HUES64 (cell line): Measurements from ENCODE around the gene SLC45A1.

Experiments
- H3K27ac ChIP-seq: 2 replicates; pipeline ENCODE4 v1.7.0; 2013; ENCODE audit warnings: low read depth, low read length, inconsistent platforms
- H3K27me3 ChIP-seq: 2 replicates; pipeline ENCODE4 v1.6.1; 2013; ENCODE audit warnings: mild to moderate bottlenecking, low read length; ENCODE audit not compliant: insufficient read depth
- H3K36me3 ChIP-seq: 2 replicates; pipeline ENCODE4 v1.6.1; 2013; ENCODE audit warnings: mild to moderate bottlenecking, low read length; ENCODE audit not compliant: insufficient read depth
- H3K4me1 ChIP-seq: 2 replicates; pipeline ENCODE4 v1.6.1; 2013; ENCODE audit warnings: mild to moderate bottlenecking, low read length, moderate library complexity; ENCODE audit not compliant: insufficient read depth
- H3K4me3 ChIP-seq: 2 replicates; pipeline ENCODE4 v1.5.1; 2013; ENCODE audit warnings: mild to moderate bottlenecking, low read length, moderate library complexity
- H3K9ac ChIP-seq: 2 replicates; pipeline ENCODE4 v1.6.1; 2013; ENCODE audit warnings: mild to moderate bottlenecking, low read depth, low read length
- H3K9me3 ChIP-seq: 2 replicates; pipeline ENCODE4 v1.6.1; 2013; ENCODE audit warnings: low read depth, low read length; ENCODE audit not compliant: insufficient read depth
- WGBS: fragments of 150-250, 120-280 bp; methylation state at CpG from one replicate; pipeline ENCODE4 v1.1.7; 2013; ENCODE audit warnings: missing lambda C conversion rate; 5-methylcytosine and 5-hydroxymethylcytosine counted together

SLC45A1 gene

GRCh38 chr1:8312235-8313218 is 5.4 kb upstream of the SLC45A1 start:
- H3K9ac ChIP-seq, result no peak overlapping the region
- WGBS, result 90% methylated on average over 17 of the region's 17 CpGs
- no peak overlapping the region for H3K27ac ChIP-seq

GRCh38 chr1:8313231-8313630 is 4.7 kb upstream of the SLC45A1 start:
- no peaks in the 10 kb centered on the region for H3K9me3 ChIP-seq
- H3K4me3 ChIP-seq, result no peak overlapping the region
- no peaks in the 10 kb centered on the region for H3K36me3 ChIP-seq
- peaks cover 14% of the 10 kb centered on the region for H3K4me1 ChIP-seq
- no peak overlapping the region for H3K27ac ChIP-seq
- WGBS, result 94% methylated on average over 6 of the region's 6 CpGs
- H3K9ac ChIP-seq, result no peak overlapping the region
- H3K27me3 ChIP-seq, result peaks cover 17% of the 10 kb centered on the region

More at GRCh38 chr1:8312235-8313218, 5.4 kb upstream of the SLC45A1 start:
- H3K4me3 ChIP-seq, result no peak overlapping the region
- H3K9me3 ChIP-seq, result no peaks in the 10 kb centered on the region
- H3K4me1 ChIP-seq, result peaks cover 14% of the 10 kb centered on the region
- H3K27me3 ChIP-seq, result peaks cover 10% of the 10 kb centered on the region
- H3K36me3 ChIP-seq, result no peaks in the 10 kb centered on the region

GRCh38 chr1:8314346-8315280 is 3.3 kb upstream of the SLC45A1 start:
- Histone ChIP-seq H3K36me3 (no peaks in the 10 kb centered on the region), H3K27me3 (peaks cover 29% of the 10 kb centered on the region), H3K4me3 (no peak overlapping the region), H3K9ac (no peak overlapping the region), H3K4me1 (peaks cover 14% of the 10 kb centered on the region), H3K9me3 (no peaks in the 10 kb centered on the region), H3K27ac (no peak overlapping the region)
- WGBS, result 35% methylated on average over 21 of the region's 21 CpGs

- WGBS, result 80% methylated on average over 14 of the region's 14 CpGs
- no peak overlapping the region for H3K4me3 ChIP-seq
- H3K27ac ChIP-seq, result no peak overlapping the region
- H3K27me3 ChIP-seq, result peaks cover 32% of the 10 kb centered on the region
- peaks cover 14% of the 10 kb centered on the region for H3K4me1 ChIP-seq
- H3K9ac ChIP-seq, result no peak overlapping the region
- H3K9me3 ChIP-seq, result no peaks in the 10 kb centered on the region
- H3K36me3 ChIP-seq, result no peaks in the 10 kb centered on the region
Measured at GRCh38 chr1:8315573-8316475, 2.1 kb upstream of the SLC45A1 start.

- whole genome bisulfite sequencing, result 45% methylated on average over 18 of the region's 18 CpGs
- no peaks in the 10 kb centered on the region for H3K9me3 ChIP-seq
- H3K27ac ChIP-seq, result no peak overlapping the region
- no peaks in the 10 kb centered on the region for H3K36me3 ChIP-seq
- H3K9ac ChIP-seq, result no peak overlapping the region
- peaks cover 14% of the 10 kb centered on the region for H3K4me1 ChIP-seq
- peak overlapping the region; percentile 53 for H3K4me3 ChIP-seq
- peaks cover 32% of the 10 kb centered on the region for H3K27me3 ChIP-seq
Measured at GRCh38 chr1:8318436-8318835, 522 bp downstream of the SLC45A1 start.

GRCh38 chr1:8321612-8322011 is 3.7 kb downstream of the SLC45A1 start:
- Histone ChIP-seq H3K4me1 (no peaks in the 10 kb centered on the region), H3K4me3 (no peak overlapping the region), H3K27me3 (peaks cover 30% of the 10 kb centered on the region), H3K9me3 (no peaks in the 10 kb centered on the region), H3K9ac (no peak overlapping the region), H3K27ac (no peak overlapping the region), H3K36me3 (no peaks in the 10 kb centered on the region)
- WGBS, result 89% methylated on average over 3 of the region's 3 CpGs

GRCh38 chr1:8323706-8324105 is 5.8 kb downstream of the SLC45A1 start:
- H3K27me3 ChIP-seq, result peaks cover 10% of the 10 kb centered on the region
- no peaks in the 10 kb centered on the region for H3K36me3 ChIP-seq
- no peak overlapping the region for H3K9ac ChIP-seq
- no peaks in the 10 kb centered on the region for H3K4me1 ChIP-seq
- H3K9me3 ChIP-seq, result no peaks in the 10 kb centered on the region
- WGBS, result 76% methylated on average over 11 of the region's 11 CpGs
- H3K4me3 ChIP-seq, result no peak overlapping the region
- H3K27ac ChIP-seq, result no peak overlapping the region

GRCh38 chr1:8324176-8324810 is 6.4 kb downstream of the SLC45A1 start:
- Histone ChIP-seq H3K27me3 (peaks cover 6% of the 10 kb centered on the region; the same call in 1 of the 2 replicates), H3K4me1 (no peaks in the 10 kb centered on the region), H3K27ac (no peak overlapping the region), H3K9me3 (no peaks in the 10 kb centered on the region), H3K36me3 (no peaks in the 10 kb centered on the region), H3K4me3 (no peak overlapping the region), H3K9ac (no peak overlapping the region)
- 95% methylated on average over 32 of the region's 32 CpGs for WGBS

- 94% methylated on average over 21 of the region's 21 CpGs for WGBS
- H3K4me3 ChIP-seq, result no peak overlapping the region
- no peaks in the 10 kb centered on the region for H3K27me3 ChIP-seq
- no peaks in the 10 kb centered on the region for H3K36me3 ChIP-seq
- no peak overlapping the region for H3K9ac ChIP-seq
- H3K9me3 ChIP-seq, result no peaks in the 10 kb centered on the region
- H3K27ac ChIP-seq, result no peak overlapping the region
- no peaks in the 10 kb centered on the region for H3K4me1 ChIP-seq
Measured at GRCh38 chr1:8325771-8326170, 7.9 kb downstream of the SLC45A1 start.

- no peak overlapping the region for H3K4me3 ChIP-seq
- no peaks in the 10 kb centered on the region for H3K36me3 ChIP-seq
- no peaks in the 10 kb centered on the region for H3K4me1 ChIP-seq
- 97% methylated on average over 13 of the region's 13 CpGs for WGBS
- no peak overlapping the region for H3K27ac ChIP-seq
- H3K9me3 ChIP-seq, result no peaks in the 10 kb centered on the region
- no peak overlapping the region for H3K9ac ChIP-seq
- no peaks in the 10 kb centered on the region for H3K27me3 ChIP-seq
Measured at GRCh38 chr1:8326265-8326664, 8.4 kb downstream of the SLC45A1 start.
